Erythroblast (primary cell): ENCODE data around the gene LGALS9.

Source experiments
- GATA1 ChIP-seq: IDR thresholded peaks from 2 replicates; pipeline ENCODE4 v1.6.1; 2011; ENCODE audit warnings: low read depth, mild to moderate bottlenecking, control low read depth, low read length, moderate library complexity
- POLR2A ChIP-seq: IDR thresholded peaks from 2 replicates; pipeline ENCODE4 v1.6.1; 2011; ENCODE audit warnings: mild to moderate bottlenecking, low read length

GRCh38 chr17:27631897-27632725, 1.1 kb downstream of the LGALS9 start:
- TF ChIP-seq POLR2A (no peak), GATA1 (no peak)
